K562 (cell line): ENCODE data around the gene FBXW10B.
"Not testable (repeated sequence)": the region's sequence is repeated elsewhere in the genome, so short reads cannot be mapped to it uniquely, and the experiment has no call there.

ENCODE experiments used
- CHD4 ChIP-seq: fragments of 200-600 bp; sonication (generic); IDR thresholded peaks from 3 replicates; pipeline ENCODE4 v1.6.1; 2012; ENCODE audit warnings: low read depth, mild to moderate bottlenecking, mixed read lengths, low read length, inconsistent platforms; ENCODE audit not compliant: insufficient read depth, insufficient replicate concordance, poor library complexity, severe bottlenecking
- CTCF ChIP-seq, 3 experiments: IDR thresholded peaks in 2 of 3; conservative IDR thresholded peaks in 1 of 3; 2 replicates each; pipeline ENCODE4 v1.5.1; 2011 to 2012; ENCODE audit warnings: low read length in 3 of 3, mild to moderate bottlenecking in 3 of 3, control low read depth in 2 of 3, improper control_type of control experiment in 1 of 3, inconsistent platforms in 1 of 3, low read depth in 1 of 3, mixed read lengths in 1 of 3, moderate library complexity in 1 of 3; ENCODE audit not compliant: insufficient read depth in 2 of 3
- GATA2 ChIP-seq: sonication (generic); formaldehyde crosslinking; IDR thresholded peaks from 2 replicates; pipeline ENCODE4 v1.4.0; 2020; ENCODE audit warnings: mild to moderate bottlenecking, missing genetic modification reagents
- KDM1A ChIP-seq, 2 experiments: fragments of 450-650 bp; IDR thresholded peaks; 2 replicates each; pipeline ENCODE4 v1.6.1; 2016; ENCODE audit warnings: mild to moderate bottlenecking in 2 of 2
- MYBL2 ChIP-seq, 2 experiments: fragments of 450-650 bp in 1 of 2; sonication (generic) in 1 of 2; formaldehyde crosslinking in 1 of 2; IDR thresholded peaks; 2 replicates each; pipeline versions ENCODE4 v1.6.1 to v1.8.1; 2017 to 2022; ENCODE audit warnings: borderline replicate concordance in 1 of 2, inconsistent platforms in 1 of 2, low read depth in 1 of 2, mild to moderate bottlenecking in 1 of 2, missing genetic modification reagents in 1 of 2, moderate library complexity in 1 of 2
- NFRKB ChIP-seq: fragments of 450-650 bp; IDR thresholded peaks from 2 replicates; pipeline ENCODE4 v1.6.1; 2016; ENCODE audit warnings: low read depth
- SMARCE1 ChIP-seq: fragments of 450-650 bp; IDR thresholded peaks from 2 replicates; pipeline ENCODE4 v1.7.1; 2016; ENCODE audit warnings: mild to moderate bottlenecking
- STAT6 ChIP-seq: sonication (generic); formaldehyde crosslinking; IDR thresholded peaks from 2 replicates; pipeline ENCODE4 v1.8.1; 2023; ENCODE audit warnings: mild to moderate bottlenecking, missing genetic modification reagents
- ZNF274 ChIP-seq: IDR thresholded peaks from 2 replicates; pipeline ENCODE4 v1.6.1; 2011; ENCODE audit warnings: low read depth, mild to moderate bottlenecking, low read length, moderate library complexity, borderline replicate concordance

GRCh38 chr17:15590844-15591243 lies 28.7 kb downstream of the FBXW10B start:
- TF ChIP-seq SMARCE1; CTCF (IDR thresholded peaks at IDR 0.05 in 2 of 3, conservative IDR thresholded peaks at IDR 0.05 in 1 of 3; ENCODE audit: insufficient read depth in 2 of 3, low read depth in 1 of 3, low read length in 3 of 3); GATA2 (CRISPR knock-in tag); CHD4; NFRKB; STAT6 (CRISPR knock-in tag); KDM1A (IDR thresholded peaks at IDR 0.05); MYBL2 (IDR thresholded peaks at IDR 0.05; ENCODE audit: low read depth); MYBL2 (CRISPR knock-in tag; IDR thresholded peaks at IDR 0.05; ENCODE audit: borderline replicate concordance); ZNF274: not testable (repeated sequence)
